Measurements from ENCODE around the gene PCK1. TPM values are rescaled to one million over a fixed set of nuclear protein-coding genes. Genes with fewer than 3 reads are reported as not detected.
A peak's percentile ranks its signal among the peaks of the same experiment; 100 is the strongest.

PCK1 gene
- total RNA-seq, 2 donors from 2014 or later, result 272 TPM

DNA sequence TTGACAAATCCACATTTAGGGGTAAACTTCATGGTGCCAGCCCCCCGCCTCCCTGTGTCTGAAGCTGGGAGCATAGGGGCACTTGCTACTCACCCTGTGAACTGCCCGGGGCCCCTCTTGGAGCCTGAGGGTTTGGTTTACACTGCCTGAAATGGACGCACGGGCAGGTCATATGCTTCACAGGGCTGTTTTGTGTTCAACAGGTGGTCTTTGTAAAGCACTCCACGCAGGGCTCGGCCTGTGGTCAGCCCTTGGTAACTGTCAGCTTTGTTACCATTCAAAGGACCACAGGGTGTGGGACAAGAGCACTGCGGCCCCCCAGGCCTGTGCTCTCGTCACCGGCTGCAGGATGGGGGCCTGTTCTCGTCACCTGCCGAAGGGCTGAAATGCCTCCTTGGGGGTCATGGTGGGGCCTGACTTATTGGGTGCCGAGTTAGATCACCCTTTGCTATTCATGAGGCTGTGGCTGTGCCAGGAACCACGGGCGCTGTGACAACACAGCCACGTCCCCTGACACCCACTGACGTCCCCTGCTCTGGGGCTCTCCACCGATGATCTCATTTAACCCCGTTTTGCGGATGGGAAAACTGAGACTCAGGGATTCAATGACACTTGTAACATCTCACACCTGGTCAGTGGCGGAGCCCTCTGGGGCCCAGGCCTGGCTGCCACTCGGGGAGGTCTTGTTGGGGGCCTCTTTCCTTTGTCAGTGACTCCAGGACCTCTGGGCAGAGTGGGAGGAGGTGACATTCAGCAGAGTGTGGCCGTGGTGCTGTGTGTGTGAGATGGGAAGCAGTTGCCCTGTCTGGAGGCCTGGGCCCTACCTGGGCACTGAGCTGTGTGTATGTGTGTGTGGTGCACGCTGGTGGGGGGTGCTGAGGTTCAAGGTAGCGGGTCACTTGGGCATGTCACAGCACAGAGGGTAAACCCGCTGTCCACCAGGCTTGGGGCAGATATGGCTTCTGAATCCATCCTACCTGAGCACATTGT, 34.4 kb downstream of the PCK1 start:
- Histone ChIP-seq H3K9me3 (no peaks in the 10 kb centered on the region), H3K4me1 (peaks cover 8% of the 10 kb centered on the region), H3K27me3 (no peaks in the 10 kb centered on the region), H3K36me3 (no peaks in the 10 kb centered on the region), H3K4me3 (no peak overlapping the region), H3K9ac (ENCODE audit: low read depth in 2 of 2, low read length in 2 of 2) (no peak overlapping the region), H3K27ac (no peak overlapping the region)
- no peak for DNase-seq
- intact Hi-C loops (cut with DNase I), result loop anchor here (2.0 to 10.0 kb wide), 3 partner anchors 221 to 613 kb away; no protein-coding TSS in a partner anchor
- TF ChIP-seq, protein P1, sequence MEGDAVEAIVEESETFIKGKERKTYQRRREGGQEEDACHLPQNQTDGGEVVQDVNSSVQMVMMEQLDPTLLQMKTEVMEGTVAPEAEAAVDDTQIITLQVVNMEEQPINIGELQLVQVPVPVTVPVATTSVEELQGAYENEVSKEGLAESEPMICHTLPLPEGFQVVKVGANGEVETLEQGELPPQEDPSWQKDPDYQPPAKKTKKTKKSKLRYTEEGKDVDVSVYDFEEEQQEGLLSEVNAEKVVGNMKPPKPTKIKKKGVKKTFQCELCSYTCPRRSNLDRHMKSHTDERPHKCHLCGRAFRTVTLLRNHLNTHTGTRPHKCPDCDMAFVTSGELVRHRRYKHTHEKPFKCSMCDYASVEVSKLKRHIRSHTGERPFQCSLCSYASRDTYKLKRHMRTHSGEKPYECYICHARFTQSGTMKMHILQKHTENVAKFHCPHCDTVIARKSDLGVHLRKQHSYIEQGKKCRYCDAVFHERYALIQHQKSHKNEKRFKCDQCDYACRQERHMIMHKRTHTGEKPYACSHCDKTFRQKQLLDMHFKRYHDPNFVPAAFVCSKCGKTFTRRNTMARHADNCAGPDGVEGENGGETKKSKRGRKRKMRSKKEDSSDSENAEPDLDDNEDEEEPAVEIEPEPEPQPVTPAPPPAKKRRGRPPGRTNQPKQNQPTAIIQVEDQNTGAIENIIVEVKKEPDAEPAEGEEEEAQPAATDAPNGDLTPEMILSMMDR (IDR thresholded peaks at IDR 0.05), result no peak

- no peak for DNase-seq
- Histone ChIP-seq H3K36me3 (no peaks in the 10 kb centered on the region), H3K9ac (ENCODE audit: low read depth in 2 of 2, low read length in 2 of 2) (no peak overlapping the region), H3K27ac (no peak overlapping the region), H3K27me3 (no peaks in the 10 kb centered on the region), H3K4me3 (no peak overlapping the region), H3K9me3 (no peaks in the 10 kb centered on the region), H3K4me1 (peaks cover 4% of the 10 kb centered on the region)
- intact Hi-C loops (cut with DNase I), result loop anchor here (2.0 to 10.0 kb wide), 3 partner anchors 222 to 612 kb away; no protein-coding TSS in a partner anchor
- TF ChIP-seq, protein P1 (IDR thresholded peaks at IDR 0.05), result no peak
Measured at GRCh38 chr20:57596358-57596757, 35.4 kb downstream of the PCK1 start.

DNA sequence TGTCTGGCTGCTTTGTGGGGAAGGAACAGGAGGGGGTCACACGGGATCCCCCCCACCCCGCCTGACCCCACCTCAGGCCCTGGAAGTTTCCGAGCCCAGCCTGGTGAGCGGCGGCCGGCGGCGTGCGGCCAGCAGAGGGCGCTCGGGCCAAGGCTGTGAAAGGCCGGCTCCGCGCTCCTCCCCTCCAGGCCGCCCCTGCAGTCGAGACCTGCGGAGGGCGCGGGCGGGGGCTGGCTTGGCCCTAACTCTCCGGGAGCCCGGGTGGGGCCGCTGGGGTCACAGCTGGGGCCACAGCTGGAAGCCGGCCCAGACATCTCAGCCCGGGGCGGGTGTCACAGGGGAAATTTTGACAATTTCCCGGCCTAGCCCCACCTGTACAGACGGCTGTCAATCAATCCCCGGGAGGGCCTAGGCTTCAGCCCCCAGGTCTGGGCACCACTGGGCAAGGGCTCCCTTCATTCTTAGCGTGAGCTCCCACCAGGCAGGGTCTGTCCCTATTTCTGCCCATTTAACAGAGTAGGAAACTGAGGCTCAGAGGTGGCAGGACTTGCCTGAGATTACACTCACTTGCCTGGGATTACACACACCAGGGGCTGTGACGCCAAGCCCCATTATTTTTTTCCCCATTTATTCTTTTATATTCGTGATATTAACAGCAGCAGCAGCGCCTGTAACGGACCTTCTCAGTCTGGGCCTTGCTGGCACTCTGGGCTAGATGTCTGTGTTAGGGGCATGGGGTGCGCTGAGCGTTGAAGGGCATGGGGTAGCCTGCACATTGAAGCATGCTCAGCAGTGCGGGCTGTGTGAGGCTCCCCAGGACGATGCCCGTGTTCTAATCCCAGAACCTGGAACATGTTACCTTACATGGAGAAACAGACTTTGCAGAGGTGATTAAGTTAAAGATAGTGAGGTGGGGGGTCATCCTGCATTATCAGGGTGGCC, 36.4 kb downstream of the PCK1 start:
- H3K4me1 ChIP-seq, result peaks cover 4% of the 10 kb centered on the region
- DNase-seq, result peak; percentile 78
- H3K9ac ChIP-seq (ENCODE audit: low read depth in 2 of 2, low read length in 2 of 2), result no peak overlapping the region
- no peaks in the 10 kb centered on the region for H3K36me3 ChIP-seq
- H3K9me3 ChIP-seq, result no peaks in the 10 kb centered on the region
- peak overlapping the region; percentile 6 for H3K4me3 ChIP-seq
- no peaks in the 10 kb centered on the region for H3K27me3 ChIP-seq
- TF ChIP-seq, protein P1 (IDR thresholded peaks at IDR 0.05), result peak; percentile 98
- H3K27ac ChIP-seq, result no peak overlapping the region
- intact Hi-C loops (cut with DNase I), result loop anchor here (2.0 to 10.0 kb wide), 3 partner anchors 222 to 612 kb away; no protein-coding TSS in a partner anchor

DNA sequence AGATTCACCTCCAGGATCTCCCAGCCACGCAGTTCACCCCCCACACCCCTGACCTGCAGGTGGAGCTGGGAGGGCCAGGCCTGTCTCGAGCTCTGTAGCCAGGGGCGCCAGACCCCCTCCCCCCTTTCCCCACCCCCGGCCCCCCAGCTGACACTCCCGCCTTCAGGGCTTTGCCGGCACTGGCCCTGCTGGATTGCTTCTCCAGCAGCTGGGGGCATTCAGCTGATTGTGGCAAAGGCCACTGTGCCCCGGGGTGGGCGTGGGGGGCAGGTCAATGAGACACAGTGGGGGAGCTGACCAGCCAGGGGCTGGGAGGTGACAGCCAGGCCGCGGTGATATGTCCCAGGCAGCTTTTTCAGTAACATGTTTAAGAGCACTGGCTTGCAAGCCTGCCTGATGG, 37.1 kb downstream of the PCK1 start:
- Histone ChIP-seq H3K4me3 (no peak overlapping the region), H3K27me3 (no peaks in the 10 kb centered on the region), H3K36me3 (no peaks in the 10 kb centered on the region), H3K4me1 (peaks cover 4% of the 10 kb centered on the region), H3K9ac (ENCODE audit: low read depth in 2 of 2, low read length in 2 of 2) (no peak overlapping the region), H3K27ac (no peak overlapping the region), H3K9me3 (no peaks in the 10 kb centered on the region)
- intact Hi-C loops (cut with DNase I), result loop anchor here (10.0 kb wide), 2 partner anchors 223 to 577 kb away; no protein-coding TSS in a partner anchor
- DNase-seq, result no peak
- TF ChIP-seq, protein P1 (IDR thresholded peaks at IDR 0.05), result no peak

GRCh38 chr20:57598491-57598890, 37.6 kb downstream of the PCK1 start:
- H3K4me1 ChIP-seq, result peaks cover 4% of the 10 kb centered on the region
- no peaks in the 10 kb centered on the region for H3K36me3 ChIP-seq
- H3K9me3 ChIP-seq, result no peaks in the 10 kb centered on the region
- no peak overlapping the region for H3K9ac ChIP-seq (ENCODE audit: low read depth in 2 of 2, low read length in 2 of 2)
- H3K4me3 ChIP-seq, result no peak overlapping the region
- H3K27ac ChIP-seq, result no peak overlapping the region
- TF ChIP-seq, protein P1 (IDR thresholded peaks at IDR 0.05), result no peak
- no peak for DNase-seq
- H3K27me3 ChIP-seq, result no peaks in the 10 kb centered on the region
- intact Hi-C loops (cut with DNase I), result loop anchor here (10.0 kb wide), 2 partner anchors 224 to 576 kb away; no protein-coding TSS in a partner anchor
